ENCODE data around the gene DZIP1.

DNA sequence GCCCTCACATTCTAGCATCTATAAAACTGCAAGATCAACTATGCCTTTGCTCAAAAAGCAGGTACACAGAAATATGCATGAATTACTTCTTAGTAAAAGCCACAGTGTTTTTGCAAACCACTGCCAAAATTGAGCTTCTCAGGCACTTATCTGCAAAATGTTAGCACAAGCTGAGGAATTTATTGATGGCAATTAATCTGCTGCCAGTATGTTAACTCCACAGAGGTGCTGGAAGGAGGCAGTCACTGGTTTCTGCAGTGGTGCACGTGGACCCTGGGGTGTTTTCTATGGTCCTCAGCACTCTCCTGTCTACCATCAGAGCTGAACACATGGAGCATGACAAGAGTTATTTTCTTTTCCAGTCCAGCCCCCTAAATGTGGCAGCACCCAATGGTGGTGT lies 47.8 kb downstream of the DZIP1 start:
- TF ChIP-seq, protein P1, sequence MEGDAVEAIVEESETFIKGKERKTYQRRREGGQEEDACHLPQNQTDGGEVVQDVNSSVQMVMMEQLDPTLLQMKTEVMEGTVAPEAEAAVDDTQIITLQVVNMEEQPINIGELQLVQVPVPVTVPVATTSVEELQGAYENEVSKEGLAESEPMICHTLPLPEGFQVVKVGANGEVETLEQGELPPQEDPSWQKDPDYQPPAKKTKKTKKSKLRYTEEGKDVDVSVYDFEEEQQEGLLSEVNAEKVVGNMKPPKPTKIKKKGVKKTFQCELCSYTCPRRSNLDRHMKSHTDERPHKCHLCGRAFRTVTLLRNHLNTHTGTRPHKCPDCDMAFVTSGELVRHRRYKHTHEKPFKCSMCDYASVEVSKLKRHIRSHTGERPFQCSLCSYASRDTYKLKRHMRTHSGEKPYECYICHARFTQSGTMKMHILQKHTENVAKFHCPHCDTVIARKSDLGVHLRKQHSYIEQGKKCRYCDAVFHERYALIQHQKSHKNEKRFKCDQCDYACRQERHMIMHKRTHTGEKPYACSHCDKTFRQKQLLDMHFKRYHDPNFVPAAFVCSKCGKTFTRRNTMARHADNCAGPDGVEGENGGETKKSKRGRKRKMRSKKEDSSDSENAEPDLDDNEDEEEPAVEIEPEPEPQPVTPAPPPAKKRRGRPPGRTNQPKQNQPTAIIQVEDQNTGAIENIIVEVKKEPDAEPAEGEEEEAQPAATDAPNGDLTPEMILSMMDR (IDR thresholded peaks at IDR 0.05), result no peak
- no peak for TF ChIP-seq EZH2 (IDR thresholded peaks at IDR 0.05; ENCODE audit: borderline replicate concordance, insufficient read depth, low read depth, low read length, poor library complexity, severe bottlenecking)
